Stimulated activated CD4-positive, alpha-beta T cell treated with anti-CD3 and anti-CD28 coated beads, Interleukin-15, amount 100 ng/mL, for 48 hours (primary cell): ENCODE results near the gene PCID2.
A peak's percentile ranks its signal among the peaks of the same experiment; 100 is the strongest.
"Not testable (repeated sequence)": the region's sequence is repeated elsewhere in the genome, so short reads cannot be mapped to it uniquely, and the experiment has no call there.

Source experiments
- DNase-seq, 2 donors: peaks; one replicate each; pipeline ENCODE4 v3.0.0-alpha.2; 2020; ENCODE audit warnings: low read depth in 2 of 2

The PCID2 gene

GRCh38 chr13:113166266-113166665 is 42.2 kb downstream of the PCID2 start:
- DNase-seq: no peak

- DNase-seq: no peak
Measured at GRCh38 chr13:113164492-113164891, 44.0 kb downstream of the PCID2 start.

- DNase-seq: no peak
Measured at GRCh38 chr13:113162783-113163685, 45.4 kb downstream of the PCID2 start.

GRCh38 chr13:113161975-113162374 is 46.5 kb downstream of the PCID2 start:
- not testable (repeated sequence) for DNase-seq

- no peak for DNase-seq
Measured at GRCh38 chr13:113161433-113161832, 47.0 kb downstream of the PCID2 start.

- no peak for DNase-seq
Measured at GRCh38 chr13:113160983-113161382, 47.5 kb downstream of the PCID2 start.

GRCh38 chr13:113159701-113160100 is 48.8 kb downstream of the PCID2 start:
- no peak for DNase-seq

- DNase-seq: no peak
Measured at GRCh38 chr13:113158946-113159345, 49.5 kb downstream of the PCID2 start.

- DNase-seq: no peak
Measured at GRCh38 chr13:113157929-113158747, 50.3 kb downstream of the PCID2 start, which contains the start of gene PROZ. TSS of gene PROZ (plus strand) at chr13:113158648. CDS start at chr13:113158661, 13 bp downstream.

- no peak for DNase-seq
Measured at GRCh38 chr13:113157206-113157928, 51.1 kb downstream of the PCID2 start.

GRCh38 chr13:113155982-113156655 is 52.4 kb downstream of the PCID2 start:
- DNase-seq: no peak

GRCh38 chr13:113155201-113155600 is 53.3 kb downstream of the PCID2 start:
- no peak for DNase-seq

GRCh38 chr13:113153810-113154748 is 54.4 kb downstream of the PCID2 start:
- peak in 1 of 2 donors; percentile 40 for DNase-seq

- DNase-seq: no peak
Measured at GRCh38 chr13:113152984-113153809, 55.3 kb downstream of the PCID2 start.

GRCh38 chr13:113152691-113152983 is 55.8 kb downstream of the PCID2 start:
- DNase-seq: no peak

GRCh38 chr13:113151745-113152690 is 56.5 kb downstream of the PCID2 start:
- no peak for DNase-seq

- no peak for DNase-seq
Measured at GRCh38 chr13:113150550-113151365, 57.7 kb downstream of the PCID2 start.
